AG04449 (cell line): ENCODE measurements around the gene HIRA.

Source experiments
- CTCF ChIA-PET: fragments of 350-600 bp; formaldehyde crosslinking; extraction: SDS; loops from one replicate; lab custom pipeline; 2021; ENCODE audit warnings: antibody characterized with exemption; lab: Yijun Ruan, JAX
- POLR2A ChIA-PET: fragments of 400-600, 350-600 bp; formaldehyde crosslinking; extraction: SDS; loops from one replicate; lab custom pipeline; 2020; ENCODE audit warnings: antibody characterized with exemption, inconsistent platforms; lab: Yijun Ruan, JAX
- DNase-seq: peaks from one replicate; pipeline ENCODE4 v3.0.0-alpha.2; 2010; ENCODE audit warnings: low read depth, low spot score
- H3K4me3 ChIP-seq: 2 replicates; pipeline ENCODE4 v1.5.1; 2011; ENCODE audit warnings: low read depth, mild to moderate bottlenecking, control low read depth, low read length
- CTCF ChIP-seq: IDR thresholded peaks from one replicate; pipeline ENCODE4 v1.5.1; 2011; ENCODE audit warnings: mild to moderate bottlenecking, moderate library complexity, low read length, control low read depth, inconsistent platforms; ENCODE audit not compliant: insufficient read depth; ENCODE audit errors: missing control alignments

Gene HIRA

GRCh38 chr22:19419464-19420178 lies 11.9 kb downstream of the HIRA start:
- TF ChIP-seq CTCF = no peak
- ChIA-PET CTCF (no interaction called here), POLR2A (no interaction called here)
- H3K4me3 ChIP-seq = no peak overlapping the region
- no peak for DNase-seq

- no peak for TF ChIP-seq CTCF
- no peak overlapping the region for H3K4me3 ChIP-seq
- POLR2A ChIA-PET = no interaction called here
- CTCF ChIA-PET = no interaction called here
- no peak for DNase-seq
Observed at GRCh38 chr22:19419086-19419463, 12.5 kb downstream of the HIRA start.

GRCh38 chr22:19412923-19413322 lies 18.6 kb downstream of the HIRA start:
- POLR2A ChIA-PET = no interaction called here
- no peak for DNase-seq
- no peak for TF ChIP-seq CTCF
- H3K4me3 ChIP-seq = no peak overlapping the region
- CTCF ChIA-PET = interaction anchor here (0.6 kb wide), 1 partner anchor 87 kb away, joined by 3 read pairs; no protein-coding TSS in a partner anchor

GRCh38 chr22:19412478-19412877 lies 19.1 kb downstream of the HIRA start:
- ChIA-PET CTCF (interaction anchor here (0.6 to 1.5 kb wide), 2 partner anchors 10 to 88 kb away, joined by 3 read pairs; no protein-coding TSS in a partner anchor), POLR2A (no interaction called here)

GRCh38 chr22:19411690-19412045 lies 19.9 kb downstream of the HIRA start:
- H3K4me3 ChIP-seq = no peak overlapping the region
- no peak for TF ChIP-seq CTCF
- ChIA-PET POLR2A (no interaction called here), CTCF (interaction anchor here (1.5 kb wide), 1 partner anchor 11 kb away, joined by 3 read pairs; no protein-coding TSS in a partner anchor)
- no peak for DNase-seq

More at GRCh38 chr22:19412478-19412877, 19.1 kb downstream of the HIRA start:
- DNase-seq = no peak
- TF ChIP-seq CTCF = no peak
- no peak overlapping the region for H3K4me3 ChIP-seq

- no peak overlapping the region for H3K4me3 ChIP-seq
- TF ChIP-seq CTCF = no peak
- ChIA-PET POLR2A (no interaction called here), CTCF (interaction anchor here (1.5 to 1.8 kb wide), 2 partner anchors 12 to 219 kb away, joined by 3 read pairs; no protein-coding TSS in a partner anchor)
- no peak for DNase-seq
Observed at GRCh38 chr22:19410941-19411689, 20.4 kb downstream of the HIRA start.
